Measurements from ENCODE around the gene RBM12.

The RBM12 gene

DNA sequence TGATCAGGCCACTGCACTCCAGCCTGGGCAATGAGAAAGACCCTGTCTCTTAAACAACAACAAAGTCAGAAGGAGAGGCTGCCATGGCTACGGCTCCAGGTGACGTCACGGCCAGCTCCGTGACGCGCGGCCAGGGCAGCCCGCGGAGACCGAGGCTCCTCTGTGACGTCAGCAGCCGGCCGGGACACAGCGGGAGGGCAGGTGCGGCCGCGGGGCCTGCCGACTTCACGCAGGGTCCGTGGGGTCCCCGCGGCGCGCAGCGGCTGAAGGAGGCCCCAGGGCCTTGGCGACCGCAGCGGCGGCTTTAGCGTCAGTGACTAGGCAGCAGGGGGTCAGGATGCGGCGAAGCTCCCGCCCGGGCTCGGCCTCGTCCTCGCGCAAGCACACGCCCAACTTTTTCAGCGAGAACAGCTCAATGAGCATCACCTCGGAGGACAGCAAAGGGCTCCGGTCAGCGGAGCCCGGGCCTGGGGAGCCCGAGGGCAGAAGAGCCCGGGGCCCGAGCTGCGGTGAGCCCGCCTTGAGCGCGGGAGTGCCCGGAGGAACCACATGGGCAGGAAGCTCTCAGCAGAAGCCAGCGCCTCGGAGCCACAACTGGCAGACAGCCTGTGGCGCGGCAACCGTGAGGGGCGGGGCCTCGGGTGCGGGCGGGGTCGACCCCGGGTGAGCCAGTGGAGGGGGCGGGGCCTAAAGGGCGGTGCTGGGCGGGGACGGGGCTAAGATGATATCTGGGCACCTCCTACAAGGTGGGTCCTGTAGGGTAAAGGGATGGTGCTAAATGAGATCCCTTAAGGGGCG is 48.8 kb downstream of the RBM12 start, which contains the start of gene SPAG4:
Gene SPAG4, plus strand, starts transcription at position 163 of the 798 bp plus-strand sequence. Its CDS starts 175 bp downstream, at position 338.
- Histone ChIP-seq H3K4me2 (peak within 1 kb of the TSS; percentile 91 to 99 (median 98)), H3K4me3 (peak within 1 kb of the TSS; percentile 59 to 75 (median 64)), H3K27me3 (peaks cover 0 to 11% (median 0%) of the 10 kb centered on the region in 11 experiments; a peak in 6 of 22 replicates), H3K36me3 (peaks cover 0 to 3% (median 2%) of the 10 kb centered on the region in 11 experiments; a peak in 7 of 22 replicates), H3K4me1 (peaks cover 32 to 53% (median 44%) of the 10 kb centered on the region in 10 experiments), H3K27ac (peak within 1 kb of the TSS; percentile 64 to 94 (median 88); a peak in 21 of 22 replicates), H3K9me3 (replicated peaks in 1 of 11) (no peaks in the 10 kb centered on the region), H3K9ac (peak within 1 kb of the TSS; percentile 76 to 88 (median 83)), H4K20me1 (peaks cover 0 to 10% (median 2%) of the 10 kb centered on the region in 11 experiments; a peak in 6 of 22 replicates)
- no peak for TF ChIP-seq Cebpa-rat (IDR thresholded peaks at IDR 0.05)

DNA sequence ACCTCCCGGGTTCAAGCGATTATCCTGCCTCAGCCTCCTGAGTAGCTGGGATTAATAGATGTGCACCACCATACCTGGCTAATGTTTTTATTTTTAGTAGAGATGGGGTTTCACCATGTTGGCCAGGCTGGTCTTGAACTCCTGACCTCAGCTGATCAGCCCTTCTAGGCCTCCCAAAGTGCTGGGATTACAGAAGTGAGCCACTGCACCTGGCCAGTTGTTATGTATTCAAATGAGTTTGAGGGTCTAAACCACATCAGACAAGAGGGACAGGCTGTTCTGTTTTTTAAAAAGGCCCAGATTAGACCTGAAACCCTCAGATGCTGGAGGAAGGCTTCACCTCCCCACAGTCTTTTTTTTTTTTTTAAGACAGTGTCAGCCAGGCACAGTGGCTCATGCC is 53.2 kb downstream of the RBM12 start:
- no peak overlapping the region for H3K4me3 ChIP-seq
- H3K4me2 ChIP-seq = peak overlapping the region in 4 of 11 experiments; percentile 3 to 27 (median 8); a peak in 3 of 22 replicates
- H3K27ac ChIP-seq = no peak overlapping the region
- H4K20me1 ChIP-seq = no peaks in the 10 kb centered on the region
- no peaks in the 10 kb centered on the region for H3K27me3 ChIP-seq
- no peak for TF ChIP-seq Cebpa-rat (IDR thresholded peaks at IDR 0.05)
- H3K36me3 ChIP-seq = no peaks in the 10 kb centered on the region
- H3K9me3 ChIP-seq (replicated peaks in 1 of 11) = no peaks in the 10 kb centered on the region
- H3K4me1 ChIP-seq = peaks cover 12 to 31% (median 20%) of the 10 kb centered on the region in 10 experiments
- H3K9ac ChIP-seq = no peak overlapping the region

DNA sequence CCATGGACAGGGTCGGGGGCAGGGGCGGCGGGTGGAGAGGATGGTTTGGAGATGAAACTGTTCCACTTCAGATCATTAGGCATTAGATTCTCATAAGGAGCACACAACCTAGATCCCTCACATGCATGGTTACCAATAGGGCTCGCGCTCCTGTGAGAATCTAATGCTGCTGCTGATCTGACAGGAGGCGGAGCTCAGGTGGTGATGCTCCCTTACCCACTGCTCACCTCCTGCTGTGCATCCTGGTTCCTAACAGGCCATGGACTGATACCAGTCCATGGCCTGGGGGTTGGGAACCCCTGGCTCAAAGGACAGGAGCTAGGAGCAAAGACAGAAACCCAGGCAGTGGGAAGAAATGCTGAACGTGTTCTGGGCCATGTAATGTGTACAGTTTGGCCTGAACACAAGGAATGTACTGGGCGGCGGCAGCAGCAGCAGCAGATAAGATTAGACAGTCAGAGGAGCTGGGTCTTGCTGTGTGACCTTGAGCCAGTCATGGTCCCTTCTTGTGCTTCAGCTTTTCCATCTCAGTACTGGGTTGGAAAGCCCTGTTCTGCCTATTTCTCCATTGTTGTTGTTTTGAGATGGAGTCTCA is 53.8 kb downstream of the RBM12 start:
- H3K9ac ChIP-seq = no peak overlapping the region
- no peak overlapping the region for H3K27ac ChIP-seq
- H3K4me2 ChIP-seq = peak overlapping the region in 2 of 11 experiments; percentile 3 to 7; a peak in 1 of 22 replicates
- no peaks in the 10 kb centered on the region for H3K36me3 ChIP-seq
- no peaks in the 10 kb centered on the region for H3K27me3 ChIP-seq
- no peak for TF ChIP-seq Cebpa-rat (IDR thresholded peaks at IDR 0.05)
- no peak overlapping the region for H3K4me3 ChIP-seq
- peaks cover 12 to 31% (median 20%) of the 10 kb centered on the region in 10 experiments for H3K4me1 ChIP-seq
- H4K20me1 ChIP-seq = no peaks in the 10 kb centered on the region
- no peaks in the 10 kb centered on the region for H3K9me3 ChIP-seq (replicated peaks in 1 of 11)

DNA sequence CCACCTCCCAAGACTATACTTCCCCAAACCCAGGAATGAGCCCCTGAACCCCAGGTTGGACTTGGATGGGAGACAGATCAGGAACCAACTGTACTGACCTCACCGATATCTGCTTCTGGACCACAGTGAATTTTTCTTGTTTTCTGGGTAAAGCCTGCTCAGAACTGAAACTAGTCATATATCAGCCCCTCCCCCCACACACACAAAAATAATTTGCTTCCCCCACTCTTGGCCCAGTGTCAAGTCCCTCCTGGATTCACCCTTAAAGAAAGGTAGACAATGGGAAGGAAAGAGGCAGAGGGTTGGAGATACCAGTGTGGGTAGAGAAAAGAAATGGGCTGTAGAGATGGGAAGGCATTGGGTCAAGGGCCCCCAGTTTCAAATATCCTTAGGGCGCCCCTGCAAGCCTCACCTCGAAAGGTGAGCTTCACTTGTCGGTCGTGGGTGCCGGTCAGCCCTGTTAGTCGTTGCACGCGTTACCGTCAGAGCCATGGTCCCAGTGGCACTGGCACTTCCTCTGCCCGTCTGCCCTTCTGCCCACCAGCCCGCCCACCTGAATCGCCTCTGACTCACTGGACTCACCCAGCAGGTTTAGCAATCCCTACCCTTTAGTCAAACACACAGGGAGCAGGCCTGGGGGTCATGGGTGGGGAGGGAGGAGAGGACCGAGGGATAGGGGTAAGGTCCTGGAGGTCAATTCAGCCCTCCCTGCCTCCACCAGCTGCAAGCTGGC is 57.5 kb downstream of the RBM12 start:
- Histone ChIP-seq H3K4me1 (peaks cover 7 to 16% (median 9%) of the 10 kb centered on the region in 10 experiments; a peak in 16 of 20 replicates), H3K36me3 (no peaks in the 10 kb centered on the region), H3K4me3 (no peak overlapping the region), H3K27me3 (peaks cover 4 to 14% (median 10%) of the 10 kb centered on the region in 11 experiments), H3K9me3 (replicated peaks in 1 of 11) (no peaks in the 10 kb centered on the region), H3K27ac (no peak overlapping the region), H3K4me2 (peak overlapping the region in 10 of 11 experiments; percentile 13 to 53 (median 25); a peak in 13 of 22 replicates), H3K9ac (no peak overlapping the region), H4K20me1 (peaks cover 0 to 1% (median 0%) of the 10 kb centered on the region in 11 experiments; a peak in 2 of 22 replicates)
- no peak for TF ChIP-seq Cebpa-rat (IDR thresholded peaks at IDR 0.05)

DNA sequence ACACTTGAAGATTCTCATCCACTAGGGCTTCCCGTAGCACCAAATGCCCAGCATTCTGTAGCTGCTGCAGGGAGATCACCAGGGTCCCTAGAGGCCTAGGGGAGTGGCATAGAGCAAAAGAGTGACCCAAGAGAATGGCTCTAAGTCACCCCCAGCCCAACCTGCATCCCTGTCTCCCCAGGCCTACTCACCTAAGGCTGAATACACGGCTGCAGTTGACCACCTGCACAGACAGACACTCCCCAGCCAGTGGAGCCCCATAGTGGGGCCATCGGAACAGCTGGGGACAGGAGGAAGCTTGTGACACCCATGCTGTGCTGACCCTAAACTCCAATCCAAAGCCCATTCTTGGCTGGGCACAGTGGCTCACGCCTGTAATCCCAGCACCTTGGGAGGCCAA is 58.6 kb downstream of the RBM12 start:
- Histone ChIP-seq H3K9ac (no peak overlapping the region), H3K9me3 (replicated peaks in 1 of 11) (no peaks in the 10 kb centered on the region), H3K27me3 (peaks cover 14 to 25% (median 20%) of the 10 kb centered on the region in 11 experiments), H3K4me1 (peaks cover 10 to 20% (median 16%) of the 10 kb centered on the region in 10 experiments), H3K4me3 (no peak overlapping the region), H3K27ac (no peak overlapping the region), H3K36me3 (no peaks in the 10 kb centered on the region), H4K20me1 (peaks cover 0 to 9% (median 0%) of the 10 kb centered on the region in 11 experiments; a peak in 4 of 22 replicates), H3K4me2 (no peak overlapping the region)
- TF ChIP-seq Cebpa-rat (IDR thresholded peaks at IDR 0.05) = no peak

DNA sequence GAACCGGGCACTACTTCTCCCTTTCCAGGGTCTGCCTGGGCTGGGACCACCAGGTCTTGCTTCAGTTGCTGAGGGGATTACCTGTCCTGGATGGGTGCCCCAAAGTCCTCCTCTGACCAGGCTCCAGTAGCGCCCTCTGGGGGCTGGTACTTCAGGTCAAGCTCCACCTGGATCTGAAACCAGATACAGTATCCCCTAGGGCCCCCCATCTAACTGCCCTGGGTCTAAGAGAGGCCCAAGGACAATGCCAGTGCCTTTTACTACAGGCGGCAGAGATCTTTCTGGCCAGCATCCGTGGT is 60.3 kb downstream of the RBM12 start:
- H3K4me3 ChIP-seq = no peak overlapping the region
- no peaks in the 10 kb centered on the region for H3K9me3 ChIP-seq (replicated peaks in 1 of 11)
- no peak overlapping the region for H3K27ac ChIP-seq
- peaks cover 13 to 23% (median 20%) of the 10 kb centered on the region in 10 experiments for H3K4me1 ChIP-seq
- no peaks in the 10 kb centered on the region for H3K36me3 ChIP-seq
- H3K9ac ChIP-seq = no peak overlapping the region
- no peak for TF ChIP-seq Cebpa-rat (IDR thresholded peaks at IDR 0.05)
- H3K4me2 ChIP-seq = no peak overlapping the region
- peaks cover 27 to 42% (median 38%) of the 10 kb centered on the region in 11 experiments for H3K27me3 ChIP-seq
- peaks cover 0 to 16% (median 0%) of the 10 kb centered on the region in 11 experiments; a peak in 4 of 22 replicates for H4K20me1 ChIP-seq

DNA sequence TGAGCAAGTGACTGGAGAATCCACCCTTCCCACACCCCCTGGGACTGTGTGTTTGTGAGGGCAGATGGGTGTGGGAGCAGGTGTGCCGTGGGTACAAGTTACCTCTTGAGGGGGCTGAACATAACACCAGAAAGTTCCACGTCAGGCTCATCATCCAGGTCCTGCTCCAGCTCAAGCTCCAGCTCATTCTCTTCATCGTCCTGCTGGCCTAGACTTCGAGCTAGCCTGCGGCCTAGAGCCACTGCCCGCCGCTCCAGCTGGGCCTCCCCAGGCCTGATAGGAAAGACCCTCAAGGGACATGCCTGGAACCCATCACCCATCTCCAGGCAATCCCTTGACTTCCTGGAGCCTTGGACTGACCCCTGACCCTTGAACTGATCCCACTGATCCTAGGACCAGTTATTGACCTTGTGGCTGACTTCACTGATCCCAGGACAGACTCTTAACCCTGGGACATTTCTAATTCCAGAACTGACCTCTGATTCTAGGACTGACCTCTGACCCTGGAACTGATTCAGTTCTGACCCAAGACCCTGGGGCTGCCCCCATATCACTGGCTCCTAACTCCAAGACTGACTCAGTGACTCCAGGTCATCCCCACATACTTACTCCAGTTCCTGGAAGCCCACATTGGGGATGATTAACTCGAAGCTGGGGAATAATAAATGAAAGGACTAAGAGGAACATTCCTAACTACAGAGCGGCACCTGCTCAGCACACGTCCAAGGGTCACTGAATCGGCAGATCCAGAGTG is 60.8 kb downstream of the RBM12 start:
- H3K9ac ChIP-seq = no peak overlapping the region
- H3K4me1 ChIP-seq = peaks cover 13 to 23% (median 20%) of the 10 kb centered on the region in 10 experiments
- H3K4me3 ChIP-seq = no peak overlapping the region
- TF ChIP-seq Cebpa-rat (IDR thresholded peaks at IDR 0.05) = no peak
- H4K20me1 ChIP-seq = peaks cover 0 to 16% (median 0%) of the 10 kb centered on the region in 11 experiments; a peak in 4 of 22 replicates
- H3K27ac ChIP-seq = no peak overlapping the region
- no peaks in the 10 kb centered on the region for H3K36me3 ChIP-seq
- no peaks in the 10 kb centered on the region for H3K9me3 ChIP-seq (replicated peaks in 1 of 11)
- no peak overlapping the region for H3K4me2 ChIP-seq
- peaks cover 27 to 45% (median 39%) of the 10 kb centered on the region in 11 experiments for H3K27me3 ChIP-seq

DNA sequence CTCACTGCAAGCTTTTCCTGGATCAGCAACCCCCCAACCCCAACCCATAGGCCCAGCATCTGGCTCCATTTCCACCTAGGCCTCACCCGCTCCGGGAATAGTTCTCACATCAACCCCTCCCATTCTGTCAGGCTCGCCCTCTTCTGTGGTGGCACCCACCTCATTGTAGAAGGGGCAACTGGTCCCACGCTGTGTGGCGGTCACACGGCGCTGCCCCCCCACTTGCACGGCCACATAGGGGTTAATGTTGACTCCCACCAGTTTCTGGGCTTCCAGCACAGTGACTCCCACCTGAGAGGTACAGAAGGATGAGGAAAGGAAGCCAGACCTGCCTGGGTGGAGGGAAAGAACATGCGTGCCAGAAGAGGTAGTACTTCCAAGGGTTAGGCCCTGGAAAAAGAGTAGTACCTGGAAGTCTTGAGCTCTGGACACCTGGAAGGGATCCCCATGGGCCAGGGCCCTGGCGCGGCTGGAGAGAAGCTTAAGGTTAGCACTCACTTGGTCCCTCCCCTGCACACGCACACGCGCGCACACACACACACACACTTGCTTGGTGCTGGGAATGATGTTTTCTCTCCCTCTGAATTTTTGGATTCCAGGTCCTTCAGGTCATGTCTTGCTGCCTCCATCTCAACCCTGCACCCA is 61.7 kb downstream of the RBM12 start:
- Histone ChIP-seq H3K36me3 (no peaks in the 10 kb centered on the region), H3K9ac (no peak overlapping the region), H3K9me3 (replicated peaks in 1 of 11) (no peaks in the 10 kb centered on the region), H3K4me3 (no peak overlapping the region), H3K4me1 (peaks cover 13 to 23% (median 20%) of the 10 kb centered on the region in 10 experiments), H3K27ac (no peak overlapping the region), H3K27me3 (peaks cover 27 to 45% (median 39%) of the 10 kb centered on the region in 11 experiments), H3K4me2 (no peak overlapping the region), H4K20me1 (peaks cover 0 to 16% (median 0%) of the 10 kb centered on the region in 11 experiments; a peak in 4 of 22 replicates)
- no peak for TF ChIP-seq Cebpa-rat (IDR thresholded peaks at IDR 0.05)

Measured in BLaER1 treated with 17β-estradiol and CSF1 and Interleukin-3, amounts not matched to agents 10 nM and 100 nM (cell line).